CD14-positive monocyte (primary cell): ENCODE measurements around the gene WWC2. TPM values are rescaled to one million over a fixed set of nuclear protein-coding genes. Genes with fewer than 3 reads are reported as not detected.

ENCODE experiments used
- DNase-seq, 3 donors: peaks; one replicate each; pipeline ENCODE4 v3.0.0-alpha.2; 2011 to 2022
- H2AFZ ChIP-seq: 2 replicates; pipeline ENCODE4 v1.6.0; 2012; ENCODE audit warnings: mild to moderate bottlenecking, low read depth, low read length, inconsistent platforms; ENCODE audit not compliant: insufficient read depth, poor library complexity, severe bottlenecking
- H3K27ac ChIP-seq, 2 donors: 1 replicate in 1 of 2; 2 replicates in 1 of 2; pipeline ENCODE4 v1.5.1; 2012 to 2013; ENCODE audit warnings: low read length in 2 of 2, control low read depth in 1 of 2, inconsistent platforms in 1 of 2, low read depth in 1 of 2, mild to moderate bottlenecking in 1 of 2
- H3K27me3 ChIP-seq, 2 donors: one replicate each; pipeline versions ENCODE4 v1.6.0 to v1.6.1; 2011 to 2013; ENCODE audit warnings: low read length in 2 of 2; ENCODE audit not compliant: control insufficient read depth in 2 of 2, insufficient read depth in 2 of 2
- H3K36me3 ChIP-seq, 2 donors: replicated peaks in 1 of 2; 1 replicate in 1 of 2; 2 replicates in 1 of 2; pipeline versions ENCODE4 v1.5.1 to v1.6.1; 2012 to 2013; ENCODE audit warnings: low read length in 2 of 2, control low read depth in 1 of 2, inconsistent platforms in 1 of 2, mild to moderate bottlenecking in 1 of 2; ENCODE audit not compliant: insufficient read depth in 2 of 2, control insufficient read depth in 1 of 2
- H3K4me1 ChIP-seq, 2 donors: 1 replicate in 1 of 2; 2 replicates in 1 of 2; pipeline versions ENCODE4 v1.5.1 to v1.6.1; 2012 to 2013; ENCODE audit warnings: low read length in 2 of 2, control low read depth in 1 of 2, inconsistent platforms in 1 of 2, mild to moderate bottlenecking in 1 of 2, moderate library complexity in 1 of 2; ENCODE audit not compliant: insufficient read depth in 2 of 2, control insufficient read depth in 1 of 2
- H3K4me2 ChIP-seq: replicated peaks from 2 replicates; pipeline ENCODE3; 2012; ENCODE audit warnings: low read length, moderate library complexity, mild to moderate bottlenecking; ENCODE audit not compliant: poor library complexity, severe bottlenecking; ENCODE audit errors: extremely low read depth
- H3K4me3 ChIP-seq, 3 experiments: fragments of 200-600 bp in 1 of 3; sonication (generic) in 1 of 3; replicated peaks in 1 of 3; 1 replicate in 2 of 3; 2 replicates in 1 of 3; pipeline ENCODE4 v1.5.1; 2011 to 2013; ENCODE audit warnings: low read length in 3 of 3, mild to moderate bottlenecking in 3 of 3, control low read depth in 2 of 3, low read depth in 2 of 3, inconsistent platforms in 1 of 3, moderate library complexity in 1 of 3
- H3K79me2 ChIP-seq: 2 replicates; pipeline ENCODE4 v1.6.0; 2012; ENCODE audit warnings: mild to moderate bottlenecking, control low read depth, inconsistent platforms, low read length, moderate library complexity; ENCODE audit not compliant: insufficient read depth
- H3K9ac ChIP-seq: 2 replicates; pipeline ENCODE4 v1.6.0; 2017; ENCODE audit warnings: low read length, mild to moderate bottlenecking; ENCODE audit not compliant: insufficient read depth, poor library complexity, severe bottlenecking
- H3K9me3 ChIP-seq, 2 donors: replicated peaks in 1 of 2; 1 replicate in 1 of 2; 2 replicates in 1 of 2; pipeline versions ENCODE4 v1.5.1 to v1.6.1; 2012 to 2013; ENCODE audit warnings: low read length in 2 of 2, control low read depth in 1 of 2; ENCODE audit not compliant: control insufficient read depth in 1 of 2, insufficient read depth in 1 of 2
- H4K20me1 ChIP-seq: 2 replicates; pipeline ENCODE4 v1.6.0; 2012; ENCODE audit warnings: mild to moderate bottlenecking, low read length, control low read depth, moderate library complexity; ENCODE audit not compliant: insufficient read depth
- H3K27ac Mint-ChIP-seq, 7 donors: one replicate each; pipeline ENCODE4 v1.8.0; 2020; ENCODE audit warnings: mild to moderate bottlenecking in 7 of 7, mixed read lengths in 7 of 7, moderate library complexity in 6 of 7, inconsistent platforms in 2 of 7
- H3K27me3 Mint-ChIP-seq, 3 donors: one replicate each; pipeline ENCODE4 v1.8.0; 2021 to 2022; ENCODE audit warnings: low read depth in 3 of 3, mild to moderate bottlenecking in 3 of 3, mixed read lengths in 3 of 3, moderate library complexity in 3 of 3, inconsistent platforms in 1 of 3
- H3K36me3 Mint-ChIP-seq, 2 donors: one replicate each; pipeline ENCODE4 v1.8.0; 2020; ENCODE audit warnings: mixed read lengths in 2 of 2, inconsistent platforms in 1 of 2, mild to moderate bottlenecking in 1 of 2
- H3K4me1 Mint-ChIP-seq: one replicate; pipeline ENCODE4 v1.8.0; 2020; ENCODE audit warnings: mild to moderate bottlenecking, mixed read lengths
- H3K4me3 Mint-ChIP-seq, 2 donors: one replicate each; pipeline ENCODE4 v1.8.0; 2020; ENCODE audit warnings: mild to moderate bottlenecking in 2 of 2, mixed read lengths in 2 of 2, moderate library complexity in 1 of 2
- H3K9me3 Mint-ChIP-seq, 7 donors: one replicate each; pipeline ENCODE4 v1.8.0; 2020 to 2022; ENCODE audit warnings: mixed read lengths in 7 of 7, mild to moderate bottlenecking in 6 of 7, moderate library complexity in 6 of 7, inconsistent platforms in 2 of 7
- WGBS: methylation state at CpG from one replicate; pipeline ENCODE4 v1.1.5; 2013; ENCODE audit warnings: missing lambda C conversion rate; ENCODE audit not compliant: insufficient coverage; 5-methylcytosine and 5-hydroxymethylcytosine counted together
- intact Hi-C, 2 donors: fragments of 100-400 bp; cut with micrococcal nuclease; formaldehyde crosslinking; loops; one replicate each; pipeline versions ENCODE4 v1.15.0 to v1.15.1; 2023
- polyA plus RNA-seq, 3 donors: library from polyadenylated mRNA; depleted of rRNA in 1 of 3; unstranded in 2 of 3; stranded (reverse) in 1 of 3; fragments of 300-500 nt in 2 of 3; fragments of >200 nt in 1 of 3; fragmentation: Illumina TruSeq in 2 of 3; gene quantifications; 1 replicate in 2 of 3; 2 replicates in 1 of 3; pipeline ENCODE4 v1.2.3, GENCODE V29; 2012 to 2021
- TF ChIP-seq, protein P1 (sequence below): fragments of 200-600 bp; IDR thresholded peaks from one replicate; pipeline ENCODE4 v1.8.0; 2022; ENCODE audit warnings: antibody characterized with exemption, mild to moderate bottlenecking

The WWC2 gene
- polyA plus RNA-seq, 3 donors, result 1.9 to 3.8 (median 2.9) TPM

DNA sequence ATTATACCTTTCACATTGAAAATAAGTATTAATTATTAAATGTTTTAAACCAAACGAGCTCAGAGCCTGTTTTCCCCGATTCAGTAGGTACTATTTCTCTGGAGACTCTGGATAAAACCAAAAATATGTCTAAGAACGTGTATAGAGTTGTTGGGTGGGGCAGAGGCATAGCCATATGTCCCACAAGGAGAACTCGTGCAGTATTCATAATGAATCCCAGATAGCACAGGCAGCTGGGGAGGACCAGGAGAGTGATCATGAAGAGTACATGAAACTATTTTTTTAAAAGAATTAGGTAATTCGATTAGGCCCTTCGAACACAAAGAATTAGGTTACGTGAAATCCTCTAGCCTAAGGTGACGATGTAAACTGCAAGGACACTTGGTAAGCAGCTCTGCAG is 145.0 kb downstream of the WWC2 start:
- H3K4me1 Mint-ChIP-seq, result no peaks in the 10 kb centered on the region
- H3K4me2 ChIP-seq, result no peak overlapping the region
- H3K36me3 Mint-ChIP-seq, result peaks cover 0 to 4% of the 10 kb centered on the region in 2 donors
- H4K20me1 ChIP-seq, result no peaks in the 10 kb centered on the region
- H3K36me3 ChIP-seq, result no peaks in the 10 kb centered on the region
- no peaks in the 10 kb centered on the region for H3K9me3 Mint-ChIP-seq
- intact Hi-C loops, result no loop called here
- H3K79me2 ChIP-seq, result no peaks in the 10 kb centered on the region
- H3K9me3 ChIP-seq, result no peaks in the 10 kb centered on the region
- WGBS, result 91% methylated on average over 6 of the region's 8 CpGs
- no peak overlapping the region for H3K27ac Mint-ChIP-seq
- no peak for DNase-seq
- no peak overlapping the region for H3K4me3 Mint-ChIP-seq
- H3K9ac ChIP-seq, result no peak overlapping the region
- no peak overlapping the region for H3K27ac ChIP-seq
- H3K27me3 ChIP-seq, result no peaks in the 10 kb centered on the region
- TF ChIP-seq, protein P1, sequence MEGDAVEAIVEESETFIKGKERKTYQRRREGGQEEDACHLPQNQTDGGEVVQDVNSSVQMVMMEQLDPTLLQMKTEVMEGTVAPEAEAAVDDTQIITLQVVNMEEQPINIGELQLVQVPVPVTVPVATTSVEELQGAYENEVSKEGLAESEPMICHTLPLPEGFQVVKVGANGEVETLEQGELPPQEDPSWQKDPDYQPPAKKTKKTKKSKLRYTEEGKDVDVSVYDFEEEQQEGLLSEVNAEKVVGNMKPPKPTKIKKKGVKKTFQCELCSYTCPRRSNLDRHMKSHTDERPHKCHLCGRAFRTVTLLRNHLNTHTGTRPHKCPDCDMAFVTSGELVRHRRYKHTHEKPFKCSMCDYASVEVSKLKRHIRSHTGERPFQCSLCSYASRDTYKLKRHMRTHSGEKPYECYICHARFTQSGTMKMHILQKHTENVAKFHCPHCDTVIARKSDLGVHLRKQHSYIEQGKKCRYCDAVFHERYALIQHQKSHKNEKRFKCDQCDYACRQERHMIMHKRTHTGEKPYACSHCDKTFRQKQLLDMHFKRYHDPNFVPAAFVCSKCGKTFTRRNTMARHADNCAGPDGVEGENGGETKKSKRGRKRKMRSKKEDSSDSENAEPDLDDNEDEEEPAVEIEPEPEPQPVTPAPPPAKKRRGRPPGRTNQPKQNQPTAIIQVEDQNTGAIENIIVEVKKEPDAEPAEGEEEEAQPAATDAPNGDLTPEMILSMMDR, result no peak
- H3K27me3 Mint-ChIP-seq, result no peaks in the 10 kb centered on the region
- no peaks in the 10 kb centered on the region for H3K4me1 ChIP-seq
- H3K4me3 ChIP-seq, result no peak overlapping the region
- H2AFZ ChIP-seq, result no peak overlapping the region

DNA sequence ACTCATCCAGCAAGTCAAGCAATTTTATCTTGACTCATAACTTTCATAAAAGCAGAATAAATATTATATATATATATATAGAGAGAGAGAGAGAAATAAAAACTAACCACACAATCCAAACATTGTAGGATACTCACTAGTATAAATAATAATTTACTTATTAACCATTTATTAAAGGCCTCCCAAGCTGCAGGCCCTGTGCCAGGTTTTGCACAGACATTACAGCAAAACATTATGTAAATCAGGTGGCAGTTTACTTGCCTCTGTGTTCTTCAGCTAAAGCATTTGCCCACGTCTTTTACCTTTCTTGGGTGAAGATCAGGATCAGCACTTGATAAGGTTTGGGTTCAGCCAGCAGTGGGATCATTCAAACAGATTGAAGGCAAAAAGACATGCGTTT is 145.4 kb downstream of the WWC2 start:
- no peaks in the 10 kb centered on the region for H4K20me1 ChIP-seq
- no peak overlapping the region for H3K4me2 ChIP-seq
- no peak overlapping the region for H3K9ac ChIP-seq
- H3K4me3 ChIP-seq, result no peak overlapping the region
- no peak overlapping the region for H3K27ac ChIP-seq
- Mint-ChIP-seq H3K9me3 (no peaks in the 10 kb centered on the region), H3K27me3 (no peaks in the 10 kb centered on the region), H3K36me3 (peaks cover 0 to 4% of the 10 kb centered on the region in 2 donors), H3K4me3 (no peak overlapping the region), H3K4me1 (no peaks in the 10 kb centered on the region), H3K27ac (no peak overlapping the region)
- H2AFZ ChIP-seq, result no peak overlapping the region
- no peaks in the 10 kb centered on the region for H3K9me3 ChIP-seq
- H3K4me1 ChIP-seq, result no peaks in the 10 kb centered on the region
- TF ChIP-seq, protein P1, result no peak
- DNase-seq, result no peak
- 95% methylated on average over 2 of the region's 2 CpGs for WGBS
- no peaks in the 10 kb centered on the region for H3K36me3 ChIP-seq
- H3K27me3 ChIP-seq, result no peaks in the 10 kb centered on the region
- intact Hi-C loops, result no loop called here
- no peaks in the 10 kb centered on the region for H3K79me2 ChIP-seq
